ENCODE data around the gene CD4.

The CD4 gene

GRCh38 chr12:6777386-6777785, 11.9 kb upstream of the CD4 start:
- POLR2A ChIA-PET (ENCODE audit: low non-redundant PET) = interaction anchor here (1.2 kb wide), 1 partner anchor 10 kb away, joined by 3 read pairs; no protein-coding TSS in a partner anchor
- TF ChIP-seq, protein P1, sequence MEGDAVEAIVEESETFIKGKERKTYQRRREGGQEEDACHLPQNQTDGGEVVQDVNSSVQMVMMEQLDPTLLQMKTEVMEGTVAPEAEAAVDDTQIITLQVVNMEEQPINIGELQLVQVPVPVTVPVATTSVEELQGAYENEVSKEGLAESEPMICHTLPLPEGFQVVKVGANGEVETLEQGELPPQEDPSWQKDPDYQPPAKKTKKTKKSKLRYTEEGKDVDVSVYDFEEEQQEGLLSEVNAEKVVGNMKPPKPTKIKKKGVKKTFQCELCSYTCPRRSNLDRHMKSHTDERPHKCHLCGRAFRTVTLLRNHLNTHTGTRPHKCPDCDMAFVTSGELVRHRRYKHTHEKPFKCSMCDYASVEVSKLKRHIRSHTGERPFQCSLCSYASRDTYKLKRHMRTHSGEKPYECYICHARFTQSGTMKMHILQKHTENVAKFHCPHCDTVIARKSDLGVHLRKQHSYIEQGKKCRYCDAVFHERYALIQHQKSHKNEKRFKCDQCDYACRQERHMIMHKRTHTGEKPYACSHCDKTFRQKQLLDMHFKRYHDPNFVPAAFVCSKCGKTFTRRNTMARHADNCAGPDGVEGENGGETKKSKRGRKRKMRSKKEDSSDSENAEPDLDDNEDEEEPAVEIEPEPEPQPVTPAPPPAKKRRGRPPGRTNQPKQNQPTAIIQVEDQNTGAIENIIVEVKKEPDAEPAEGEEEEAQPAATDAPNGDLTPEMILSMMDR (conservative IDR thresholded peaks at IDR 0.05; ENCODE audit: low read depth) = no peak
- CTCF ChIA-PET = interaction anchor here (0.6 to 0.8 kb wide), 3 partner anchors 14 to 114 kb away, joined by 3 to 4 read pairs (median 4); no protein-coding TSS in a partner anchor
- DNase-seq (ENCODE audit: low spot score) = no peak
- H3K27ac ChIP-seq = no peak overlapping the region

DNA sequence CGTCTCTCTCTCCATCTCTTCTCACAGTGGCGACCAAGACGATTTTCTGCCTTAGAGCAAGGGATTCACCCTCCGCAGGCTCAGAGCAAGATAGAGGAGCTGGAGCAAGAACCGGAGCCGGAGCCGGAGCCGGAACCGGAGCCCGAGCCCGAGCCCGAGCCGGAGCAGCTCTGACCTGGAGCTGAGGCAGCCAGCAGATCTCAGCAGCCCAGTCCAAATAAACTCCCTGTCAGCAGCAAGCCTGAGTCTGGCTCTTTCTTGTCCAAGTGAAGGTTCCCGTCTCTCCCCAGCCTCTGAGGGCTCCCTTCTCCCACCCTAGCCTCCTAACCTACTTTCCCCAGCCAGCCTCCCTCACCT, 11.1 kb upstream of the CD4 start:
- TF ChIP-seq, protein P1 (conservative IDR thresholded peaks at IDR 0.05; ENCODE audit: low read depth) = no peak
- peak overlapping the region; percentile 42 for H3K27ac ChIP-seq
- POLR2A ChIA-PET (ENCODE audit: low non-redundant PET) = interaction anchor here (1.2 kb wide), 1 partner anchor 11 kb away, joined by 3 read pairs; no protein-coding TSS in a partner anchor
- CTCF ChIA-PET = interaction anchor here (0.5 to 1.6 kb wide), 7 partner anchors 15 to 294 kb away, joined by 3 to 10 read pairs (median 5); no protein-coding TSS in a partner anchor
- DNase-seq (ENCODE audit: low spot score) = no peak

DNA sequence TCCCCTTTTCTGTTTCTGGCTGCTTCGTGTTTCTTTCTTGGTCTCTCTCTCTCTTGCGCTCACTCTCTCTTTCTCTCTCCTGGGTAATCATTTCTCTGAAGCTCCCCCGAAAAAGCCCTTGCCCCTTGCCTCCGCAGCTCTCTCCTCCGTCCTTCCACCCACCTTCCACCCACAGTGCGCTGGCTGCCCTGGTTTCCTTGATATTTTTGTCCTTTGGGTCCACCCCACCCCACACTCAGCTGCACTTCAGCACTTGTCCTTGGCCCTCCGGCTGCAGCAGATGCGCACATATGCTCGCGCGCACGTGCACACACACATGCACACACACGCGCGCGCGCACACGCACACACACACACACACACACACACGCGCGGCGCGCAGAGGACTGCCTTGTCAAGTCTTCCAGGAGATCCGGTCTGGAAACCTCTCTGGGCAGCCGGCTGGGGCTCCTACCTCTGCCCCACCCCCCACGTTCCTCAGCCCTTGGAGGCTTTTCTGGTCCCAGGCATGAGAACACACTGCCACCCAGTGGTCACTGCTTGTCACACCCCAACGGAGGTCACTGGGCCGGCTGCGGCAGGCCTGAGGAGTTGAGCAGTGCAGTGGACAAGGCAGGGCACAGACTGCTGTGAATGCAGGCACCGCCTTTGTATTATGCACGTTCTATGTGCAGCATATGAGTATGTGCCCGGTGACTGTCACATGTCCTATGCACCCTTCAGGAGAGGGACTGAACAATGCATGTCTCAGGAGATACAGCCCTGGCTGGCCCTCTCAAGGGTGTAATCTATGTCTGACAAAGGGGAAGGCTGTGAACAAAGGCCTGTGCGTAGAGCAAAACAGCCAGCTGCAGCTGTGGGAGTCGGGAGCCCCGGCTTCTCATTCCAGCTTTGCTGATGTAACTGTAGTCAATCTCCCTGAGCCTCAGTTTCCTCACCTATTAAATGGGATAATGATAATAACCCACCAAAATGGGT, 10.5 kb upstream of the CD4 start:
- DNase-seq (ENCODE audit: low spot score) = peak; percentile 80
- TF ChIP-seq, protein P1 (conservative IDR thresholded peaks at IDR 0.05; ENCODE audit: low read depth) = peak; percentile 76
- POLR2A ChIA-PET (ENCODE audit: low non-redundant PET) = interaction anchor here (1.2 kb wide), 1 partner anchor 12 kb away, joined by 3 read pairs; no protein-coding TSS in a partner anchor
- peak overlapping the region; percentile 42 for H3K27ac ChIP-seq
- CTCF ChIA-PET = interaction anchor here (0.5 to 1.6 kb wide), 8 partner anchors 14 to 294 kb away, joined by 3 to 10 read pairs (median 5); no protein-coding TSS in a partner anchor

DNA sequence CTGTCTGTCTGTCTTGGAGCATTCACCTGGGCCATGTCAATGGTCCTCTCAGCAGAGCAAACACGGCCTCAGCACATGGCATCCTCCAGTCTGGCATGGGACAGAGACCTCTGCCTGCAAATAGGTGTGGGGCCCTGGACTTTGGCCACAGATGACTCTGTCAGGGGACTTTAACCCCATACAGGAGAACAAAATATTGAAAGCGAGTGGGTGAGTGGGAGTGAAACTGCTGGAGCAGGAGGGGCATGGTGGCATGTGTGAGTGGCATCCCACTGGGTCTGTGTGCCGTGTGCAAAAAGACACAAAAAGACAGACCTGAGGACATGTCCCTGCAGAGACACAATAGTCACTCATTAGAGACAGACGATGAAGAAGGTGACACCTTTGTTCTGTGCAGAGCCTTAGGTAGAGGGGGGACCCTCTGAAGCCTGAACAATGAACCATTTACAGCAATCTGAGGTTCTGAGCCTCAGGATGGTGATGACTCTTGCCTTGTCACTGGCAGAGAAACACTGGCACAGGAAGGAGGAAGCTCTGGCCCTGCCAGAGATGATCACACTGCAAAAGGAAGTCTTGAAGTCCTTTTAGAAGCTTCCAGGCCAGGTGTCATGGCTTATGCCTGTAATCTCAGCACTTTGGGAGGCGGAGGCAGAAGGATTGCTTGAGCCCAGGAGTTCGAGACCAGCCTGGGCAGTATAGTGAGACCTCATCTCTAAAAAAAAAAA, 9.5 kb upstream of the CD4 start:
- CTCF ChIA-PET = interaction anchor here (0.8 to 1.6 kb wide), 2 partner anchors 45 to 55 kb away, joined by 3 to 10 read pairs; no protein-coding TSS in a partner anchor
- POLR2A ChIA-PET (ENCODE audit: low non-redundant PET) = no interaction called here
- TF ChIP-seq, protein P1 (conservative IDR thresholded peaks at IDR 0.05; ENCODE audit: low read depth) = no peak
- H3K27ac ChIP-seq = no peak overlapping the region
- DNase-seq (ENCODE audit: low spot score) = no peak

DNA sequence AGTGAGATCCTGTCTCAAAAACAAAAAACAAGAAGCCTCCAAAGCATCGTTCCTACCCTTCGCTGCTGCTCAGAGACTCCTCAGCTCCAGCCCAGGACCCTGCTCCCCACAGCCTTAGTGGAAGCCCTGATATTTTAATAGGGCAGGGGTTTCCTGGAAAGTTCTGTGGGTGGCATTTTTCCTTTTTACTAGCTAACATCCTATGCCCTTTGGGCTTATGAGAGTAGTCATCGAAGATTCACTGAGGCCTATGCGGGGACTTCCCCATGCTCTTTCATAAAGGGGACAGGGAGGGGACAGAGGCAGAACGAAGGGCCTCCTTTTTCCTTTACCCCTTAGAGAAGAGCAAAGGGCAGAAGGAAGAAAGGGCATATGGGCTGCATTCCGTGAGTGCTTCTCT, 8.8 kb upstream of the CD4 start:
- CTCF ChIA-PET = interaction anchor here (0.6 kb wide), 2 partner anchors 28 to 163 kb away, joined by 3 to 4 read pairs; partner anchors contain the start of gene MLF2
- TF ChIP-seq, protein P1 (conservative IDR thresholded peaks at IDR 0.05; ENCODE audit: low read depth) = no peak
- POLR2A ChIA-PET (ENCODE audit: low non-redundant PET) = interaction anchor here (0.7 kb wide), 1 partner anchor 113 kb away, joined by 4 read pairs; no protein-coding TSS in a partner anchor
- H3K27ac ChIP-seq = no peak overlapping the region
- no peak for DNase-seq (ENCODE audit: low spot score)

DNA sequence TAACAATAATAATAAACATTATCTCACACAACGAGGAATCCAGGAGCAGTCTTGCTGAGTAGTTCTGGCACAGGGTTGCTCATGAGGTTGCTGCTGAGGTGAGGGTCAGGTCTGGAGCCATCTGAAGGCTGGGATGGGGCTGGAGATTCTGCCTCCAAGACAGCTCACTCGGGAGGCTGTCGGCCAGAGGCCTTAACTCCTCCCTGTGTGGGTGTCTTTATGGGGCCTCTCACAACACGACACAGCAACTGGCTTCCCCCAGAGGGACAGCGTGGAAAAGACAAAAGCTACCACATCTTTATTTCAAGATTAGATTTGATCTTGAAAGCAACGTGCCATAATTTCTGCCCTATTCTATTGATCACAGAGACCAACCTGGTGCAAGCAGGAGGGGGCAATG, 7.2 kb upstream of the CD4 start:
- DNase-seq (ENCODE audit: low spot score) = no peak
- POLR2A ChIA-PET (ENCODE audit: low non-redundant PET) = interaction anchor here (1.0 kb wide), 1 partner anchor 58 kb away, joined by 3 read pairs; the partner anchor contains the start of gene COPS7A
- CTCF ChIA-PET = no interaction called here
- no peak overlapping the region for H3K27ac ChIP-seq
- TF ChIP-seq, protein P1 (conservative IDR thresholded peaks at IDR 0.05; ENCODE audit: low read depth) = no peak

All from RWPE1 (cell line).